ENCODE results near the gene SOX15. TPM values are rescaled to one million over a fixed set of nuclear protein-coding genes. Genes with fewer than 3 reads are reported as not detected.

The SOX15 gene
- total and polyA plus RNA-seq, 2 of the 13 experiments (the other 11 are each of a cell fraction or from before 2014, with no cell fraction given) = 0.07 to 0.18 TPM

- no peak; the same call in 1 of the 2 replicates for TF ChIP-seq EEA1 (CRISPR knock-in tag; IDR thresholded peaks at IDR 0.05; ENCODE audit: borderline replicate concordance)
- peak; percentile 67 for TF ChIP-seq RXRA (CRISPR knock-in tag; IDR thresholded peaks at IDR 0.05)
- peak; percentile 81 for TF ChIP-seq GATAD1 (CRISPR knock-in tag; IDR thresholded peaks at IDR 0.05)
- no peak for TF ChIP-seq MLXIP (CRISPR knock-in tag; IDR thresholded peaks at IDR 0.05; ENCODE audit: borderline replicate concordance)
- no peak for TF ChIP-seq THAP8 (CRISPR knock-in tag; IDR thresholded peaks at IDR 0.05; ENCODE audit: borderline replicate concordance)
- TF ChIP-seq XRCC5 (optimal IDR thresholded peaks at IDR 0.05; ENCODE audit: low read length) = no peak
- no peak for TF ChIP-seq ZNF629 (CRISPR knock-in tag; conservative IDR thresholded peaks at IDR 0.05)
- TF ChIP-seq HOXA5 (CRISPR knock-in tag; IDR thresholded peaks at IDR 0.05) = peak; percentile 57; the same call in 1 of the 2 replicates
- no peak; the same call in 1 of the 2 replicates for TF ChIP-seq MYPOP (CRISPR knock-in tag; IDR thresholded peaks at IDR 0.05)
- TF ChIP-seq ZKSCAN1 (IDR thresholded peaks at IDR 0.05; ENCODE audit: low read length) = no peak
- no peak for TF ChIP-seq PREB (CRISPR knock-in tag; IDR thresholded peaks at IDR 0.05)
- peak; percentile 90 for TF ChIP-seq YEATS2 (CRISPR knock-in tag; IDR thresholded peaks at IDR 0.05; ENCODE audit: borderline replicate concordance)
- no peak for TF ChIP-seq THAP7 (CRISPR knock-in tag; IDR thresholded peaks at IDR 0.05)
- no peak for TF ChIP-seq CSRNP2 (CRISPR knock-in tag; conservative IDR thresholded peaks at IDR 0.05; ENCODE audit: low read depth)
- TF ChIP-seq ZNF367 (CRISPR knock-in tag; IDR thresholded peaks at IDR 0.05; ENCODE audit: borderline replicate concordance) = peak; percentile 95
- no peak; the same call in 1 of the 2 replicates for TF ChIP-seq ZNF891 (CRISPR knock-in tag; IDR thresholded peaks at IDR 0.05)
- no peak for TF ChIP-seq MEIS1 (CRISPR knock-in tag; IDR thresholded peaks at IDR 0.05; ENCODE audit: borderline replicate concordance)
- 0 out of 2 replicates have a peak, but pooled peaks have one; percentile 28 for TF ChIP-seq FOSL1 (CRISPR knock-in tag; IDR thresholded peaks at IDR 0.05; ENCODE audit: borderline replicate concordance)
- peak; percentile 87; the same call in 1 of the 2 replicates for TF ChIP-seq ETS1 (CRISPR knock-in tag; IDR thresholded peaks at IDR 0.05)
- TF ChIP-seq KDM1A (CRISPR knock-in tag; IDR thresholded peaks at IDR 0.05) = no peak
Measured at GRCh38 chr17:7573324-7574080, 16.4 kb downstream of the SOX15 start (continued).

All from HepG2 (cell line).